VCaP (cell line): ENCODE results near the gene NSG2.
"Not testable (repeated sequence)": the region's sequence is repeated elsewhere in the genome, so short reads cannot be mapped to it uniquely, and the experiment has no call there.

Experiments
- H3K27ac ChIP-seq: fragments of 450-650 bp; 2 replicates; pipeline ENCODE4 v1.5.1; 2017
- CTCF ChIP-seq: fragments of 450-650 bp; conservative IDR thresholded peaks from 2 replicates; pipeline ENCODE4 v1.5.1; 2017; ENCODE audit warnings: mild to moderate bottlenecking, moderate library complexity

NSG2 gene

GRCh38 chr5:174020069-174020927 is 25.2 kb upstream of the NSG2 start:
- H3K27ac ChIP-seq = not testable (repeated sequence)
- peak; percentile 70 for TF ChIP-seq CTCF

GRCh38 chr5:174020928-174021304 is 24.6 kb upstream of the NSG2 start:
- TF ChIP-seq CTCF = no peak

GRCh38 chr5:174022384-174023095 is 23.0 kb upstream of the NSG2 start:
- no peak overlapping the region for H3K27ac ChIP-seq
- TF ChIP-seq CTCF = no peak

More at GRCh38 chr5:174020928-174021304, 24.6 kb upstream of the NSG2 start:
- no peak overlapping the region; the same call in 1 of the 2 replicates for H3K27ac ChIP-seq

GRCh38 chr5:174030286-174030685 is 15.2 kb upstream of the NSG2 start:
- no peak overlapping the region for H3K27ac ChIP-seq
- no peak for TF ChIP-seq CTCF

GRCh38 chr5:174044466-174045254 is 846 bp upstream of the NSG2 start:
- no peak for TF ChIP-seq CTCF
- no peak overlapping the region for H3K27ac ChIP-seq

GRCh38 chr5:174046558-174046957 is 1.1 kb downstream of the NSG2 start:
- no peak overlapping the region for H3K27ac ChIP-seq

More at GRCh38 chr5:174046558-174046957, 1.1 kb downstream of the NSG2 start:
- no peak for TF ChIP-seq CTCF
